GM12878 (cell line): ENCODE results near the gene ACVR1B. TPM values are rescaled to one million over a fixed set of nuclear protein-coding genes. Genes with fewer than 3 reads are reported as not detected.

ENCODE experiments used
- CEBPB ChIP-seq, 2 experiments: fragments of 150-350 bp in 1 of 2; IDR thresholded peaks; 2 replicates each; pipeline ENCODE4 v1.6.1; 2012 to 2014; ENCODE audit warnings: low read depth in 2 of 2, low read length in 2 of 2, borderline replicate concordance in 1 of 2, inconsistent platforms in 1 of 2
- EED ChIP-seq: sonication (generic); IDR thresholded peaks from 2 replicates; pipeline ENCODE4 v1.6.1; 2016; ENCODE audit warnings: antibody characterized with exemption, low read depth
- MTA3 ChIP-seq: IDR thresholded peaks from 2 replicates; pipeline ENCODE4 v1.6.1; 2012; ENCODE audit warnings: low read length, inconsistent platforms, borderline replicate concordance
- NR2C2 ChIP-seq: IDR thresholded peaks from 2 replicates; pipeline ENCODE4 v1.6.1; 2011; ENCODE audit warnings: borderline replicate concordance, low read depth; ENCODE audit not compliant: control insufficient read depth, insufficient read length
- NR2F1 ChIP-seq: fragments of 450-650 bp; conservative IDR thresholded peaks from 2 replicates; pipeline ENCODE4 v1.6.1; 2017; ENCODE audit warnings: mild to moderate bottlenecking
- RFX5 ChIP-seq: IDR thresholded peaks from 2 replicates; pipeline ENCODE4 v1.6.1; 2011; ENCODE audit warnings: low read depth, low read length, improper control_type of control experiment
- TCF12 ChIP-seq: IDR thresholded peaks from 2 replicates; pipeline ENCODE4 v1.6.1; 2011; ENCODE audit warnings: low read depth, mild to moderate bottlenecking, low read length
- polyA plus RNA-seq, 11 experiments: library from polyadenylated mRNA; depleted of rRNA in 4 of 11; unstranded in 6 of 11; stranded (reverse) in 5 of 11; fragments of >200 nt; fragmentation: Nextera tagmentation in 4 of 11; fragmentation: Illumina TruSeq in 1 of 11; extraction: Ambion mirVana in 4 of 11; extraction: Trizol in 1 of 11; gene quantifications; 1 replicate in 1 of 11; 2 replicates in 10 of 11; pipeline versions ENCODE4 v1.2.1 to v1.2.3, GENCODE V29; 2011 to 2016; ENCODE audit warnings: inconsistent platforms in 2 of 11, missing spikeins in 2 of 11, low read depth in 1 of 11
- total RNA-seq, 4 experiments: library from RNA; depleted of rRNA in 3 of 4; stranded (reverse); fragments of >200 nt in 3 of 4; fragmentation: Illumina TruSeq in 1 of 4; extraction: Trizol in 1 of 4; gene quantifications; 2 replicates each; pipeline versions ENCODE4 v1.2.1 to v1.2.3, GENCODE V29; 2013 to 2021
- TF ChIP-seq, protein P1 (sequence below): fragments of 150-350 bp; IDR thresholded peaks from 2 replicates; pipeline ENCODE4 v1.6.1; 2014; ENCODE audit warnings: mild to moderate bottlenecking, low read depth, low read length
- TF ChIP-seq, protein P2 (sequence below): fragments of 450-650 bp; formaldehyde crosslinking; IDR thresholded peaks from 2 replicates; pipeline ENCODE4 v1.4.0; 2022; ENCODE audit warnings: mild to moderate bottlenecking, moderate library complexity

The ACVR1B gene
- total and polyA plus RNA-seq, 10 of the 15 experiments (the other 5 are each of a cell fraction or from before 2014, with no cell fraction given): 0.02 to 0.69 (median 0.16) TPM; not detected in 2

DNA sequence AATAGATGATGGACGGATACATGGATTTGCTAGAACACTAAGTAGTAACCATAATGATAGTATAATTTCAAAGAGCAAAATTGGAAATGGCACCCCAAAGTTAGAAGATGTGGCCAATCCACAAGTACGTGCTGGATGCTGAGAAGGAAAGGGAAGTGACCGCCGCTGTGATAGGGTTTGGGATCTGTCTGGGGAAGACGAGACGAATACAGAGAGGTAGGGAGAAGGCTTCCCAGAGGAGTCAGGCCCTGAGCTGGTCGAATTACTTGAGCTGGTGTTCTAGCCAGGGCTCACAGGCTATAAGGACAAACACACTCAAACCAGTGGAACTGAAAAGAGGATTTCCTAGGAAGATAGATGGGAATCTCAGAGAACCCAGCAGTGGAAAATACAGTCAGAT is 9.4 kb upstream of the ACVR1B start (continued):
- TF ChIP-seq NR2C2 (no peak), CEBPB (IDR thresholded peaks at IDR 0.05; ENCODE audit: borderline replicate concordance in 1 of 2, low read depth in 2 of 2, low read length in 2 of 2) (no peak), NR2F1 (no peak), TCF12 (no peak), MTA3 (no peak), EED (no peak), RFX5 (no peak)
- TF ChIP-seq, protein P1, sequence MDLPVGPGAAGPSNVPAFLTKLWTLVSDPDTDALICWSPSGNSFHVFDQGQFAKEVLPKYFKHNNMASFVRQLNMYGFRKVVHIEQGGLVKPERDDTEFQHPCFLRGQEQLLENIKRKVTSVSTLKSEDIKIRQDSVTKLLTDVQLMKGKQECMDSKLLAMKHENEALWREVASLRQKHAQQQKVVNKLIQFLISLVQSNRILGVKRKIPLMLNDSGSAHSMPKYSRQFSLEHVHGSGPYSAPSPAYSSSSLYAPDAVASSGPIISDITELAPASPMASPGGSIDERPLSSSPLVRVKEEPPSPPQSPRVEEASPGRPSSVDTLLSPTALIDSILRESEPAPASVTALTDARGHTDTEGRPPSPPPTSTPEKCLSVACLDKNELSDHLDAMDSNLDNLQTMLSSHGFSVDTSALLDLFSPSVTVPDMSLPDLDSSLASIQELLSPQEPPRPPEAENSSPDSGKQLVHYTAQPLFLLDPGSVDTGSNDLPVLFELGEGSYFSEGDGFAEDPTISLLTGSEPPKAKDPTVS: no peak
- TF ChIP-seq, protein P2, sequence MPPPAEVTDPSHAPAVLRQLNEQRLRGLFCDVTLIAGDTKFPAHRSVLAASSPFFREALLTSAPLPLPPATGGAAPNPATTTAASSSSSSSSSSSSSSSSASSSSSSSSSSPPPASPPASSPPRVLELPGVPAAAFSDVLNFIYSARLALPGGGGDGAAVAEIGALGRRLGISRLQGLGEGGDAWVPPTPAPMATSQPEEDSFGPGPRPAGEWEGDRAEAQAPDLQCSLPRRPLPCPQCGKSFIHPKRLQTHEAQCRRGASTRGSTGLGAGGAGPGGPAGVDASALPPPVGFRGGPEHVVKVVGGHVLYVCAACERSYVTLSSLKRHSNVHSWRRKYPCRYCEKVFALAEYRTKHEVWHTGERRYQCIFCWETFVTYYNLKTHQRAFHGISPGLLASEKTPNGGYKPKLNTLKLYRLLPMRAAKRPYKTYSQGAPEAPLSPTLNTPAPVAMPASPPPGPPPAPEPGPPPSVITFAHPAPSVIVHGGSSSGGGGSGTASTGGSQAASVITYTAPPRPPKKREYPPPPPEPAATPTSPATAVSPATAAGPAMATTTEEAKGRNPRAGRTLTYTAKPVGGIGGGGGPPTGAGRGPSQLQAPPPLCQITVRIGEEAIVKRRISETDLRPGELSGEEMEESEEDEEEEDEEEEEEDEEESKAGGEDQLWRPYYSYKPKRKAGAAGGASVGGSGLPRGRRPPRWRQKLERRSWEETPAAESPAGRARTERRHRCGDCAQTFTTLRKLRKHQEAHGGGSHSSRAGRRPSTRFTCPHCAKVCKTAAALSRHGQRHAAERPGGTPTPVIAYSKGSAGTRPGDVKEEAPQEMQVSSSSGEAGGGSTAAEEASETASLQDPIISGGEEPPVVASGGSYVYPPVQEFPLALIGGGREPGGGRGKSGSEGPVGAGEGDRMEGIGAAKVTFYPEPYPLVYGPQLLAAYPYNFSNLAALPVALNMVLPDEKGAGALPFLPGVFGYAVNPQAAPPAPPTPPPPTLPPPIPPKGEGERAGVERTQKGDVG: no peak
